Measurements from ENCODE around the gene SERTAD2. TPM values are rescaled to one million over a fixed set of nuclear protein-coding genes. Genes with fewer than 3 reads are reported as not detected.

The SERTAD2 gene
- total RNA-seq, 1 donor from 2014 or later = 41.5 TPM

GRCh38 chr2:64637931-64638330 is 15.8 kb downstream of the SERTAD2 start:
- no peak overlapping the region for H3K4me3 Mint-ChIP-seq
- DNase-seq (ENCODE audit: low spot score in 2 of 2, unreplicated experiment in 2 of 2) = no peak
- H3K9me3 Mint-ChIP-seq = no peaks in the 10 kb centered on the region
- H3K36me3 Mint-ChIP-seq = peaks cover 15% of the 10 kb centered on the region
- H3K27ac Mint-ChIP-seq = peak overlapping the region; percentile 80
- peaks cover 78% of the 10 kb centered on the region for H3K4me1 Mint-ChIP-seq
- TF ChIP-seq, protein P1, sequence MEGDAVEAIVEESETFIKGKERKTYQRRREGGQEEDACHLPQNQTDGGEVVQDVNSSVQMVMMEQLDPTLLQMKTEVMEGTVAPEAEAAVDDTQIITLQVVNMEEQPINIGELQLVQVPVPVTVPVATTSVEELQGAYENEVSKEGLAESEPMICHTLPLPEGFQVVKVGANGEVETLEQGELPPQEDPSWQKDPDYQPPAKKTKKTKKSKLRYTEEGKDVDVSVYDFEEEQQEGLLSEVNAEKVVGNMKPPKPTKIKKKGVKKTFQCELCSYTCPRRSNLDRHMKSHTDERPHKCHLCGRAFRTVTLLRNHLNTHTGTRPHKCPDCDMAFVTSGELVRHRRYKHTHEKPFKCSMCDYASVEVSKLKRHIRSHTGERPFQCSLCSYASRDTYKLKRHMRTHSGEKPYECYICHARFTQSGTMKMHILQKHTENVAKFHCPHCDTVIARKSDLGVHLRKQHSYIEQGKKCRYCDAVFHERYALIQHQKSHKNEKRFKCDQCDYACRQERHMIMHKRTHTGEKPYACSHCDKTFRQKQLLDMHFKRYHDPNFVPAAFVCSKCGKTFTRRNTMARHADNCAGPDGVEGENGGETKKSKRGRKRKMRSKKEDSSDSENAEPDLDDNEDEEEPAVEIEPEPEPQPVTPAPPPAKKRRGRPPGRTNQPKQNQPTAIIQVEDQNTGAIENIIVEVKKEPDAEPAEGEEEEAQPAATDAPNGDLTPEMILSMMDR (IDR thresholded peaks at IDR 0.05; ENCODE audit: unreplicated experiment) = no peak
- H3K27me3 Mint-ChIP-seq (ENCODE audit: low read depth) = no peaks in the 10 kb centered on the region

DNA sequence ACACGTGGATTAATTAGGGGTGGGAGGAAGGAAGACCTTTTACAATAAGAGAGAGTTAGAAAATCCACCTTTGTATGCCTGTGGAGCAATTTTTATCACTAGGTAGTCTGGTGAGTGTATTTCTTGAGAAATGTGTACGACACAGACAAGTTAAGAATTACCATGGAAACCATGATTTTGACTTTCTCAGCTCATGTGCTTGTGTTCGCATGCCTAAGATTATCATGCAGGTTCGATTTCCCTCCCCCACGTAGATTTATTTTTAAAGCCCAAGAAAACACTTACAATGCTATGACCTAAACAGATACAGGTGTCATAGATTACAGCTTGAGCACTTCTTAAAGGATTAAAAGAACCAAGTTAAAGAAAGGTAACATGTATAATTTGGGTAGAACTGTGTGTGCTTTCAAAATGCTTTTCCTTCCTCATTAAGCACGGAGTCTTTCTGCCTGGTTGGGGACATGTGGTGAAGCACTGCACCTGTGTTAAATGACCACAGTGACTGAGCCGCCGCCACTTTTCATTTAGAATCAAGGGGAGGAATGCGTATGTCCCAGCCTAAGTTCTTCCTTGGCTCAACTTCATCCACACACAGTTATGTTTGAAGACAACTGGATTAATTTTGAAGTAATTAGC is 16.6 kb downstream of the SERTAD2 start:
- Mint-ChIP-seq H3K36me3 (peaks cover 16% of the 10 kb centered on the region), H3K27me3 (ENCODE audit: low read depth) (no peaks in the 10 kb centered on the region), H3K4me3 (no peak overlapping the region), H3K4me1 (peaks cover 77% of the 10 kb centered on the region), H3K27ac (peak overlapping the region; percentile 80), H3K9me3 (no peaks in the 10 kb centered on the region)
- no peak for DNase-seq (ENCODE audit: low spot score in 2 of 2, unreplicated experiment in 2 of 2)
- TF ChIP-seq, protein P1 (IDR thresholded peaks at IDR 0.05; ENCODE audit: unreplicated experiment) = no peak

- TF ChIP-seq, protein P1 (IDR thresholded peaks at IDR 0.05; ENCODE audit: unreplicated experiment) = no peak
- Mint-ChIP-seq H3K4me1 (peaks cover 71% of the 10 kb centered on the region), H3K4me3 (no peak overlapping the region), H3K9me3 (no peaks in the 10 kb centered on the region), H3K27ac (peak overlapping the region; percentile 80), H3K36me3 (peaks cover 16% of the 10 kb centered on the region), H3K27me3 (ENCODE audit: low read depth) (no peaks in the 10 kb centered on the region)
- DNase-seq (ENCODE audit: low spot score in 2 of 2, unreplicated experiment in 2 of 2) = no peak
These were observed 17.5 kb downstream of the SERTAD2 start for GRCh38 chr2:64635976-64636911.

GRCh38 chr2:64634345-64635267 is 19.1 kb downstream of the SERTAD2 start:
- no peak overlapping the region for H3K4me3 Mint-ChIP-seq
- DNase-seq (ENCODE audit: low spot score in 2 of 2, unreplicated experiment in 2 of 2) = no peak
- H3K9me3 Mint-ChIP-seq = no peaks in the 10 kb centered on the region
- TF ChIP-seq, protein P1 (IDR thresholded peaks at IDR 0.05; ENCODE audit: unreplicated experiment) = no peak
- H3K4me1 Mint-ChIP-seq = peaks cover 55% of the 10 kb centered on the region
- H3K27me3 Mint-ChIP-seq (ENCODE audit: low read depth) = no peaks in the 10 kb centered on the region
- no peak overlapping the region for H3K27ac Mint-ChIP-seq
- peaks cover 16% of the 10 kb centered on the region for H3K36me3 Mint-ChIP-seq
